Esophagus squamous epithelium (tissue), 4 donors: ENCODE data around the gene SVOPL.

ENCODE experiments used
- POLR2A ChIP-seq, 4 donors: fragments of 450-650 bp; IDR thresholded peaks; one replicate each; pipeline ENCODE4 v1.6.1; 2017; ENCODE audit warnings: antibody characterized with exemption in 4 of 4, mild to moderate bottlenecking in 4 of 4, moderate library complexity in 3 of 4
- TF ChIP-seq, protein P1 (sequence below), 6 experiments: fragments of 450-650 bp in 4 of 6; fragments of 200-600 bp in 2 of 6; sonication (generic) in 2 of 6; IDR thresholded peaks; one replicate each; pipeline ENCODE4 v1.5.1; 2016 to 2019; ENCODE audit warnings: antibody characterized with exemption in 6 of 6, mild to moderate bottlenecking in 4 of 6, moderate library complexity in 4 of 6

DNA sequence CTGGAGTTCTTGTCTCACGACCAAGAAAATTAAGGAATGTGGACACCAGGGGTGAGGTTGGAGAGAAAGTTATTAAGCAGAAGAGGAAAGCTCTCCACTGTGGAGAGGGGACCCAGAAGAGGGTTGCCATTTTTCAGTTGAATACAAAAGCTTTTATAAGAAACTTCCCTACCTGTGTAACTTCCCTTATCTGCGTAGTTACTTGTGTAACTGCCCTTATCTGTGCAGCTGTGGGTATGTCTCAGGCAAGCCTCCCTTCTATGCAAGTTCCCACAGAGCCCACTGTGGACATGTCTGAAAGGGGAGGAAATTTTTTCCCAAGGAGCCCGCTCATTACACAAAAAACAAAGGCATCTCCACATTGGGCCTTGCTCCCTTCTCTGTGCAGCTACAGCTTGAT, 94.9 kb downstream of the SVOPL start:
- TF ChIP-seq POLR2A (IDR thresholded peaks at IDR 0.05) = no peak
- TF ChIP-seq, protein P1, sequence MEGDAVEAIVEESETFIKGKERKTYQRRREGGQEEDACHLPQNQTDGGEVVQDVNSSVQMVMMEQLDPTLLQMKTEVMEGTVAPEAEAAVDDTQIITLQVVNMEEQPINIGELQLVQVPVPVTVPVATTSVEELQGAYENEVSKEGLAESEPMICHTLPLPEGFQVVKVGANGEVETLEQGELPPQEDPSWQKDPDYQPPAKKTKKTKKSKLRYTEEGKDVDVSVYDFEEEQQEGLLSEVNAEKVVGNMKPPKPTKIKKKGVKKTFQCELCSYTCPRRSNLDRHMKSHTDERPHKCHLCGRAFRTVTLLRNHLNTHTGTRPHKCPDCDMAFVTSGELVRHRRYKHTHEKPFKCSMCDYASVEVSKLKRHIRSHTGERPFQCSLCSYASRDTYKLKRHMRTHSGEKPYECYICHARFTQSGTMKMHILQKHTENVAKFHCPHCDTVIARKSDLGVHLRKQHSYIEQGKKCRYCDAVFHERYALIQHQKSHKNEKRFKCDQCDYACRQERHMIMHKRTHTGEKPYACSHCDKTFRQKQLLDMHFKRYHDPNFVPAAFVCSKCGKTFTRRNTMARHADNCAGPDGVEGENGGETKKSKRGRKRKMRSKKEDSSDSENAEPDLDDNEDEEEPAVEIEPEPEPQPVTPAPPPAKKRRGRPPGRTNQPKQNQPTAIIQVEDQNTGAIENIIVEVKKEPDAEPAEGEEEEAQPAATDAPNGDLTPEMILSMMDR (IDR thresholded peaks at IDR 0.05) = no peak
